Measurements from ENCODE around the gene BTBD7.

DNA sequence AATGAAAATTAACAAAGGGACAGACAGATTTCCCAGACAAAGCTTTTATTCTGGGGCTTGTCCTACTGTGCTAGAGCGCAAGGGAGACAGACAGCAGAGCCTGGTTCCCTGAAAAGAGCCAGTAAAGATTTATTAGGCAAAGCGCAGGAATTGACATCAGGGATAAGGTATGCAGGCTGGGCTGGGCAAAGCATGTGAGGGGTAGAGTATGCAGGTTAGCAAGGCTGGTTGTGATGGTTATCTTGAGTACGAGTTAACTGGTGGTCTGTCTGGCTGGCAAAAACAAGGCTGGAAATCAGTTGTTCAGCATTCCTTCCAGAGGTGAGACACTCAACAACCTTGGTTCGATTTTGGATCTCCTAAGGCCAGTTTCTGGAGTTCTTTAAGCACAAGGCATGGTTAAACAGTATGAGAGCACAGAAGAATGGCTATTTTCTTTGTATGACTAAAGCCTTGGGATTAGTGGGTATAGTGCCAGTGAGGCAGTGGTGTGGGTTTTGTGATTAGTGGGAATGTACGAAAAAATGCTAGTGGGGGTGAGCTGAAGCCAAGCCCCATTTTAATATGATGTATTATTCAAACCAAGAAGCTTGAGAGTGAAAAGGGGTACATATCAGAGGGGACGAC, 30.9 kb downstream of the BTBD7 start:
- TF ChIP-seq, protein P1, sequence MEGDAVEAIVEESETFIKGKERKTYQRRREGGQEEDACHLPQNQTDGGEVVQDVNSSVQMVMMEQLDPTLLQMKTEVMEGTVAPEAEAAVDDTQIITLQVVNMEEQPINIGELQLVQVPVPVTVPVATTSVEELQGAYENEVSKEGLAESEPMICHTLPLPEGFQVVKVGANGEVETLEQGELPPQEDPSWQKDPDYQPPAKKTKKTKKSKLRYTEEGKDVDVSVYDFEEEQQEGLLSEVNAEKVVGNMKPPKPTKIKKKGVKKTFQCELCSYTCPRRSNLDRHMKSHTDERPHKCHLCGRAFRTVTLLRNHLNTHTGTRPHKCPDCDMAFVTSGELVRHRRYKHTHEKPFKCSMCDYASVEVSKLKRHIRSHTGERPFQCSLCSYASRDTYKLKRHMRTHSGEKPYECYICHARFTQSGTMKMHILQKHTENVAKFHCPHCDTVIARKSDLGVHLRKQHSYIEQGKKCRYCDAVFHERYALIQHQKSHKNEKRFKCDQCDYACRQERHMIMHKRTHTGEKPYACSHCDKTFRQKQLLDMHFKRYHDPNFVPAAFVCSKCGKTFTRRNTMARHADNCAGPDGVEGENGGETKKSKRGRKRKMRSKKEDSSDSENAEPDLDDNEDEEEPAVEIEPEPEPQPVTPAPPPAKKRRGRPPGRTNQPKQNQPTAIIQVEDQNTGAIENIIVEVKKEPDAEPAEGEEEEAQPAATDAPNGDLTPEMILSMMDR (IDR thresholded peaks at IDR 0.05), result no peak
- TF ChIP-seq POLR2A (IDR thresholded peaks at IDR 0.05), result no peak
